ENCODE measurements around the gene NRXN3.

GRCh38 chr14:79878229-79878628 lies 1708.1 kb downstream of the NRXN3 start:
- TF ChIP-seq EP300 (IDR thresholded peaks at IDR 0.05), result no peak
- TF ChIP-seq, protein P1, sequence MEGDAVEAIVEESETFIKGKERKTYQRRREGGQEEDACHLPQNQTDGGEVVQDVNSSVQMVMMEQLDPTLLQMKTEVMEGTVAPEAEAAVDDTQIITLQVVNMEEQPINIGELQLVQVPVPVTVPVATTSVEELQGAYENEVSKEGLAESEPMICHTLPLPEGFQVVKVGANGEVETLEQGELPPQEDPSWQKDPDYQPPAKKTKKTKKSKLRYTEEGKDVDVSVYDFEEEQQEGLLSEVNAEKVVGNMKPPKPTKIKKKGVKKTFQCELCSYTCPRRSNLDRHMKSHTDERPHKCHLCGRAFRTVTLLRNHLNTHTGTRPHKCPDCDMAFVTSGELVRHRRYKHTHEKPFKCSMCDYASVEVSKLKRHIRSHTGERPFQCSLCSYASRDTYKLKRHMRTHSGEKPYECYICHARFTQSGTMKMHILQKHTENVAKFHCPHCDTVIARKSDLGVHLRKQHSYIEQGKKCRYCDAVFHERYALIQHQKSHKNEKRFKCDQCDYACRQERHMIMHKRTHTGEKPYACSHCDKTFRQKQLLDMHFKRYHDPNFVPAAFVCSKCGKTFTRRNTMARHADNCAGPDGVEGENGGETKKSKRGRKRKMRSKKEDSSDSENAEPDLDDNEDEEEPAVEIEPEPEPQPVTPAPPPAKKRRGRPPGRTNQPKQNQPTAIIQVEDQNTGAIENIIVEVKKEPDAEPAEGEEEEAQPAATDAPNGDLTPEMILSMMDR (IDR thresholded peaks at IDR 0.05), result no peak

Data from stomach (tissue), 4 donors.